B cell (primary cell): ENCODE measurements around the gene CCDC141. TPM values are rescaled to one million over a fixed set of nuclear protein-coding genes. Genes with fewer than 3 reads are reported as not detected.
A peak's percentile ranks its signal among the peaks of the same experiment; 100 is the strongest.

Experiments used
- ATAC-seq: fragments of 200-7000 bp; cut with Tn5 transposase; one replicate; pipeline ENCODE4 v1.10.0; 2021; ENCODE audit warnings: low read depth, mild to moderate bottlenecking, moderate number of reproducible peaks, moderate library complexity
- CTCF ChIA-PET: fragments of 350-600 bp; sonication (Branson Sonifier 250); formaldehyde crosslinking; loops from one replicate; lab custom pipeline; 2021; ENCODE audit warnings: antibody characterized with exemption, inconsistent platforms; lab: Charles Lee
- POLR2A ChIA-PET: fragments of 350-600 bp; sonication (Branson Sonifier 250); formaldehyde crosslinking; loops from one replicate; lab custom pipeline; 2021; ENCODE audit warnings: antibody characterized with exemption; lab: Charles Lee
- DNase-seq: peaks from one replicate; pipeline ENCODE4 v3.0.0; 2013
- H2AFZ ChIP-seq: 2 replicates; pipeline ENCODE4 v1.6.1; 2012; ENCODE audit warnings: mild to moderate bottlenecking, low read depth, low read length; ENCODE audit not compliant: insufficient read depth, poor library complexity, severe bottlenecking
- H3K27ac ChIP-seq, 2 donors: 1 replicate in 1 of 2; 2 replicates in 1 of 2; pipeline ENCODE4 v1.5.1; 2012 to 2013; ENCODE audit warnings: low read length in 2 of 2, mild to moderate bottlenecking in 2 of 2, moderate library complexity in 1 of 2
- H3K27me3 ChIP-seq, 4 experiments: fragments of 200-600 bp in 1 of 4; sonication (generic) in 1 of 4; replicated peaks in 1 of 4; 1 replicate in 2 of 4; 2 replicates in 2 of 4; pipeline versions ENCODE4 v1.6.1 to v1.7.0; 2013 to 2016; ENCODE audit warnings: low read length in 3 of 4, mild to moderate bottlenecking in 2 of 4, mixed read lengths in 1 of 4, moderate library complexity in 1 of 4; ENCODE audit not compliant: insufficient read depth in 4 of 4, control insufficient read depth in 3 of 4; ENCODE audit errors: control extremely low read depth in 1 of 4
- H3K36me3 ChIP-seq, 2 experiments: replicated peaks in 1 of 2; 1 replicate in 1 of 2; 2 replicates in 1 of 2; pipeline versions ENCODE4 v1.6.1 to v1.7.1; 2013; ENCODE audit warnings: low read length in 1 of 2; ENCODE audit not compliant: insufficient read depth in 2 of 2, control insufficient read depth in 1 of 2; ENCODE audit errors: control extremely low read depth in 1 of 2, extremely low read depth in 1 of 2
- H3K4me1 ChIP-seq, 2 donors: fragments of 200-600 bp in 1 of 2; sonication (generic) in 1 of 2; 1 replicate in 1 of 2; 2 replicates in 1 of 2; pipeline versions ENCODE4 v1.5.1 to v1.6.1; 2013 to 2017; ENCODE audit warnings: low read length in 2 of 2; ENCODE audit not compliant: control insufficient read depth in 2 of 2, insufficient read depth in 2 of 2
- H3K4me2 ChIP-seq: replicated peaks from 2 replicates; pipeline ENCODE3; 2012; ENCODE audit warnings: mild to moderate bottlenecking, low read depth, low read length; ENCODE audit not compliant: poor library complexity, severe bottlenecking
- H3K4me3 ChIP-seq, 5 experiments: fragments of 200-600 bp in 1 of 5; sonication (generic) in 1 of 5; 1 replicate in 3 of 5; 2 replicates in 2 of 5; pipeline versions ENCODE4 v1.5.1 to v1.7.0; 2011 to 2016; ENCODE audit warnings: low read length in 4 of 5, mild to moderate bottlenecking in 4 of 5, low read depth in 2 of 5, control low read depth in 1 of 5, moderate library complexity in 1 of 5; ENCODE audit not compliant: insufficient read depth in 1 of 5; ENCODE audit errors: control extremely low read depth in 1 of 5, extremely low read depth in 1 of 5
- H3K79me2 ChIP-seq: fragments of 200-600 bp; sonication (generic); one replicate; pipeline ENCODE4 v1.6.0; 2016; ENCODE audit warnings: low read length; ENCODE audit not compliant: control insufficient read depth, insufficient read depth
- H3K9ac ChIP-seq: fragments of 200-600 bp; sonication (generic); 2 replicates; pipeline ENCODE4 v1.6.1; 2017; ENCODE audit warnings: mild to moderate bottlenecking, low read length, moderate library complexity
- H3K9me3 ChIP-seq, 3 donors: one replicate each; pipeline versions ENCODE4 v1.6.1 to v1.7.1; 2013; ENCODE audit warnings: low read length in 2 of 3; ENCODE audit not compliant: control insufficient read depth in 2 of 3, insufficient read depth in 1 of 3; ENCODE audit errors: control extremely low read depth in 1 of 3
- H4K20me1 ChIP-seq: 2 replicates; pipeline ENCODE4 v1.6.0; 2012; ENCODE audit warnings: mild to moderate bottlenecking, low read length; ENCODE audit not compliant: insufficient read depth, control insufficient read depth, poor library complexity, severe bottlenecking
- H3K27ac Mint-ChIP-seq: one replicate; pipeline ENCODE4 v1.8.0; 2021; ENCODE audit warnings: mixed read lengths
- H3K27me3 Mint-ChIP-seq: one replicate; pipeline ENCODE4 v1.8.0; 2021; ENCODE audit warnings: mixed read lengths
- H3K4me1 Mint-ChIP-seq: one replicate; pipeline ENCODE4 v1.8.0; 2021; ENCODE audit warnings: mixed read lengths
- H3K4me3 Mint-ChIP-seq: one replicate; pipeline ENCODE4 v1.8.0; 2021; ENCODE audit warnings: mixed read lengths
- H3K9me3 Mint-ChIP-seq: one replicate; pipeline ENCODE4 v1.8.0; 2022; ENCODE audit warnings: mixed read lengths; ENCODE audit not compliant: insufficient read depth
- EZH2 ChIP-seq: IDR thresholded peaks from 2 replicates; pipeline ENCODE4 v1.6.1; 2012; ENCODE audit warnings: borderline replicate concordance, low read depth, mild to moderate bottlenecking, moderate library complexity, low read length; ENCODE audit not compliant: insufficient read depth, poor library complexity, severe bottlenecking
- WGBS: methylation state at CpG from one replicate; pipeline ENCODE4 v1.1.5; 2013; ENCODE audit warnings: missing lambda C conversion rate; ENCODE audit not compliant: insufficient coverage; 5-methylcytosine and 5-hydroxymethylcytosine counted together
- intact Hi-C: fragments of 100-400 bp; cut with micrococcal nuclease; formaldehyde crosslinking; loops from one replicate; pipeline ENCODE4 v1.10.0; 2022
- polyA plus RNA-seq: library from polyadenylated mRNA; depleted of rRNA; stranded (reverse); fragments of >200 nt; gene quantifications from 2 replicates; pipeline ENCODE4 v1.2.3, GENCODE V29; 2012
- total RNA-seq, 2 donors: library from RNA; stranded (reverse); fragments of 120-200 nt in 1 of 2; gene quantifications; 1 replicate in 1 of 2; 2 replicates in 1 of 2; pipeline versions ENCODE4 v1.2.3 to v1.2.4, GENCODE V29; 2013 to 2022
- TF ChIP-seq, protein P1 (sequence below): fragments of 200-600 bp; IDR thresholded peaks from one replicate; pipeline ENCODE4 v1.8.0; 2022; ENCODE audit warnings: antibody characterized with exemption, mild to moderate bottlenecking

Gene CCDC141
- total and polyA plus RNA-seq, 2 donors (not counting 1 experiment from before 2014, with no cell fraction given): 2.1 to 47.5 TPM

- WGBS: no CpG with 5 or more reads among the region's 4 CpGs
- no peak for ATAC-seq
- CTCF ChIA-PET: interaction anchor here (1.1 kb wide), 1 partner anchor 54 kb away, joined by 7 read pairs; no protein-coding TSS in a partner anchor
- Histone ChIP-seq H3K9me3 (peaks cover 0 to 2% (median 1%) of the 10 kb centered on the region in 3 donors), H3K9ac (no peak overlapping the region), H3K4me2 (no peak overlapping the region), H3K4me1 (peaks cover 25 to 28% of the 10 kb centered on the region in 2 donors), H2AFZ (no peak overlapping the region), H3K79me2 (no peaks in the 10 kb centered on the region), H3K27ac (no peak overlapping the region), H4K20me1 (no peaks in the 10 kb centered on the region), H3K27me3 (no peaks in the 10 kb centered on the region), H3K36me3 (no peaks in the 10 kb centered on the region), H3K4me3 (no peak overlapping the region)
- DNase-seq: no peak
- TF ChIP-seq, protein P1, sequence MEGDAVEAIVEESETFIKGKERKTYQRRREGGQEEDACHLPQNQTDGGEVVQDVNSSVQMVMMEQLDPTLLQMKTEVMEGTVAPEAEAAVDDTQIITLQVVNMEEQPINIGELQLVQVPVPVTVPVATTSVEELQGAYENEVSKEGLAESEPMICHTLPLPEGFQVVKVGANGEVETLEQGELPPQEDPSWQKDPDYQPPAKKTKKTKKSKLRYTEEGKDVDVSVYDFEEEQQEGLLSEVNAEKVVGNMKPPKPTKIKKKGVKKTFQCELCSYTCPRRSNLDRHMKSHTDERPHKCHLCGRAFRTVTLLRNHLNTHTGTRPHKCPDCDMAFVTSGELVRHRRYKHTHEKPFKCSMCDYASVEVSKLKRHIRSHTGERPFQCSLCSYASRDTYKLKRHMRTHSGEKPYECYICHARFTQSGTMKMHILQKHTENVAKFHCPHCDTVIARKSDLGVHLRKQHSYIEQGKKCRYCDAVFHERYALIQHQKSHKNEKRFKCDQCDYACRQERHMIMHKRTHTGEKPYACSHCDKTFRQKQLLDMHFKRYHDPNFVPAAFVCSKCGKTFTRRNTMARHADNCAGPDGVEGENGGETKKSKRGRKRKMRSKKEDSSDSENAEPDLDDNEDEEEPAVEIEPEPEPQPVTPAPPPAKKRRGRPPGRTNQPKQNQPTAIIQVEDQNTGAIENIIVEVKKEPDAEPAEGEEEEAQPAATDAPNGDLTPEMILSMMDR: no peak
- TF ChIP-seq EZH2: no peak
- H3K4me1 Mint-ChIP-seq: peaks cover 41% of the 10 kb centered on the region
- intact Hi-C loops: loop anchor here (5.0 kb wide), 1 partner anchor 51 kb away; no protein-coding TSS in a partner anchor
- POLR2A ChIA-PET: no interaction called here
- no peaks in the 10 kb centered on the region for H3K27me3 Mint-ChIP-seq
- H3K9me3 Mint-ChIP-seq: no peaks in the 10 kb centered on the region
- H3K27ac Mint-ChIP-seq: no peak overlapping the region
- no peak overlapping the region for H3K4me3 Mint-ChIP-seq
Measured at GRCh38 chr2:179098080-179098689, 48.2 kb upstream of the CCDC141 start.

- CTCF ChIA-PET: interaction anchor here (1.1 kb wide), 1 partner anchor 53 kb away, joined by 7 read pairs; no protein-coding TSS in a partner anchor
- ATAC-seq (no peak), DNase-seq (no peak)
- no peaks in the 10 kb centered on the region for H3K27me3 ChIP-seq
- no peaks in the 10 kb centered on the region for H3K36me3 ChIP-seq
- H3K4me1 ChIP-seq: peaks cover 25 to 28% of the 10 kb centered on the region in 2 donors
- 100% methylated on average over 1 of the region's 1 CpG for WGBS
- H3K4me3 Mint-ChIP-seq: no peak overlapping the region
- H3K4me2 ChIP-seq: no peak overlapping the region
- H3K4me1 Mint-ChIP-seq: peaks cover 41% of the 10 kb centered on the region
- POLR2A ChIA-PET: no interaction called here
- peaks cover 0 to 8% (median 5%) of the 10 kb centered on the region in 3 donors for H3K9me3 ChIP-seq
- H4K20me1 ChIP-seq: no peaks in the 10 kb centered on the region
- H3K27ac Mint-ChIP-seq: peak overlapping the region; percentile 67
- no peak overlapping the region for H3K9ac ChIP-seq
- H3K79me2 ChIP-seq: no peaks in the 10 kb centered on the region
- H3K27ac ChIP-seq: no peak overlapping the region
- no peaks in the 10 kb centered on the region for H3K27me3 Mint-ChIP-seq
- H3K4me3 ChIP-seq: no peak overlapping the region
- no peaks in the 10 kb centered on the region for H3K9me3 Mint-ChIP-seq
- intact Hi-C loops: loop anchor here (5.0 kb wide), 1 partner anchor 50 kb away; no protein-coding TSS in a partner anchor
- no peak overlapping the region for H2AFZ ChIP-seq
- TF ChIP-seq EZH2: no peak
- TF ChIP-seq, protein P1: no peak
Measured at GRCh38 chr2:179097131-179097530, 47.2 kb upstream of the CCDC141 start.
